ENCODE results near the gene CLMP.

The CLMP gene

DNA sequence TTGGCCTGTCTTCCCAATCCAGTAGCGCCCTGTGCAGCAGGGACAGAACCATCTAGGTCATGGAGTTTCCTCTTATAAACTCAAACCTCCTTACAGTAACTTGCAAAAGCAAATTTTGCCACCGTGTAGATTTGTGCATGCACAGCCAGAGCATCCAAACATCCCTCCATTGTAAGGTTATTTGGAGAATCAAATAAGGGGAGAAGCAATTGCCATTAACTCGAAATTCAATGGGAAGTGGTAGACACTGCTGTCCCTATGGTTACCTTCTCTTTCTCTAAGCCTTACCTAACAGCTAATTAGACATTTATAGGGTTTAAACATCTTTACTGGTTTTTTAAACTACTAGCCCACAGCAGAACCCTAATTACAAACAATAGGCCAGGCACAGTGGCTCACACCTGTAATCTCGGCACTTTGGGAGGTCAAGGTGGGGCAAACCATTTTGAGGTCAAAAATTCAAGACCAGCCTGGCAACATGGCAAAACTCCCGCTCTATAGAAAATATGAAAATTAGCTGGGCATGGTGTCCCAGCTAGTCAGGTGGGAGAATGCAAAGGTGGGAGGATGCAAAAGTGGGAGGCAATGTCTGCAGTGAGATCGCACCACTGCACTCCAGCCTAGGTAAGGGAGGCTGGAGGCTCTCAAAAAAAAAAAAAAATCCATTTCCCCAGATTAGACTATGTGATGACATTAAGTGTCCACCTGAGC is 139.7 kb downstream of the CLMP start:
- no peak for DNase-seq (ENCODE audit: low spot score)

DNA sequence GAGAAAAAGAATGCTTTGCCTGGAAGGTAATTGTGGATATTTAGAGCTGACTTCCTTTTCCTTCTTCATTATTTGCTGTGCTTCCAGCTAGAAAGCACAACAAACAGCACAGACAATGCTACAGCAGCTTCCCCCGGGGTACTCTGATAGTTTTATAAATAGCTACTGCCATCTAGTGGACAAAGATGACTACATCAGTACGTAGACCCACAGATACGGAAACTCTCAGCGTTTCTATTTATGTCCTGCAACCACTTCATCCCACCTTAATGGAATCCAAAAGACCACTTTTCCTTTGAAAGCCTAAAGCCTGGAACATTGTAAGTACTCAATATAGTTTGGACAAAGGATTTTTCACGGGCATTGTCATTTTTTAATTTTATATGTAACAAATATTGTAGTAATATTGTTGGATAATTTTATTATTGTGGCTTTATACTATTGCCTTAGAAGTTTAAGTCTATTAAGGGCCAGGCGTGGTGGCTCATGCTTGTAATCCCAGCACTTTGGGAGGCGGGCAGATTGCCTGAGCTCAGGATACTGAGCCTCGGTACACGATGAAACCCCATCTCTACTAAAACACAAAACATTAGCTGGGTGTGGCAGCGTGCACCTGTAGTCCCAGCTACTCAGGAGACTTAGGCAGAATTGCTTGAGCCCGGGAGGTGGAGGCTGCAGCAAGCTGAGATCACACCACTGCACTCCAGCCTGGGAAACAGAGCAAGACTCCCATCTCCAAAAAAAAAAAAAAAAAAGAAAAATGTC is 140.6 kb downstream of the CLMP start:
- peak; percentile 89 for DNase-seq (ENCODE audit: low spot score)

DNA sequence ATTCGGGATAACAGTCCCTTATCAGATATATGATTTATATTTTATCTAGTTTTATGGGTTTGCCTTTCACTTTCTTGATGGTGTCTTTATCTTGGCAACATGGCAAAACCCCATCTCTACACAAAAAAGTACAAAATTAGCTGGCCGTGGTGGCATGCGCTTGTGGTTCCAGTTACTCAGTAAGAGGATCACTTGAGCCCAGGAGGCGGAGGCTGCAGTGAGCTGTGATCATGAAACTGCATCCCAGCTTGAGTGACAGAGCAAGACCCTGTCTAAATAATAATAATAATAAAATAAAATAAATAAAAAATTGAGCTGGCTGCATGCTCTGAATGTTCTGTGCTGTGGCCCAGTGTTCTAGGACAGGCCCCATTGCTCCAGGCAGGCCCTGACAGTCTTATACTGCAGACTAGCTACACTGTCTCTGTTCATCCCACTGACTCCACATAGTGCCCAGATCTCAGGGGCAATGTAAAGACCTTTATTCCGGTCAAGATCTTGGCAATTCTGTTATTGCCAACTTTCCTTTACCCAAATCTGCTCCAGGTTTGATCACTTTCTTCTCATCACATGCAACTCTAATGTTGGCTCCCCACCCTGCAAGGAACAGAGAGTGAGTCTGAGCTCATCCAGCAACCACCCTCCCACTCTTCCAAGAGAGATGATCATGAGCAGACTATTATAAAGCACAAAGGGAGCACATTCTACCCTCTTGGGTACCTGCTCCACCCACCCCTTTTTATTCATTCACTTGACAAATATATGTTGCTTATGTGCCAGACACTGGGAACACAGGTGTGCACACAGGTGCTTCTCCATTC is 141.9 kb downstream of the CLMP start:
- no peak for DNase-seq (ENCODE audit: low spot score)

DNA sequence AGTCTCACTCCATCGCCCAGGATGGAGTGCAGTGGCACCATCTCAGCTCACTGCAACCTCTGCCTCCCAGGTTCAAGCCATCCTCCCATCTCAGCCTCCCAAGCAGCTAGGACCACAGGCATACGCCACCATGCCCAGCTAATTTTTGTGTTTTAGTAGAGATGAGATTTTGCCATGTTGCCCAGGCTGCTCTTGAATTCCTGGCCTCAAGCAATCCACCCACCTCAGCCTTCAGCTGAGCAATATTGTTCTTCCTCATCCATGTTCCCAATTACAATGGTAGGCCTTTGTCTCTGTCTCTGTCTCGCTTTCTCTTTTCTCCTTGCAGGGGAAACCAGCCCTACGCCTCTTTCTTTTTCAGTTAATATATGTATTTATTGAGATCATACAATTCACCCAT is 143.4 kb downstream of the CLMP start:
- no peak for DNase-seq (ENCODE audit: low spot score)

DNA sequence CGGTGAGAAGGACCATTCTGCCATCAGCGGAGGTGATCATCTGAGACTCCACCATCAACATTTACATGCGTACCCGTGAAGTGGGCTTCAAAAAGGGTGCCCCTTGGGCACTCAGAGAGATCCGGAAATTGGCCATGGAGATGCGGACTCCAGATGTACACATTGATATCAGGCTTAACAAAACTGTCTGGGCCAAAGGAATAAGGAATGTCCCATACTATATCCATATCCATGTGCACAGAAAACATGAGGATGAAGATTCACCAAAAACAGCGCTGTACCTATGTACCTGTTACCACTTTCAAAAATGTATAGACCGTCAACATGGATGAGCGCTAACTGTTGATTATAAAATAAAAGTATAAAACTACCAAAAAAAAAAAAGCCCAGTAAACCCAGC is 143.9 kb downstream of the CLMP start:
- DNase-seq (ENCODE audit: low spot score), result no peak

GRCh38 chr11:123047947-123048293 is 147.1 kb downstream of the CLMP start:
- DNase-seq (ENCODE audit: low spot score), result no peak

GRCh38 chr11:123047266-123047946 is 147.6 kb downstream of the CLMP start:
- no peak for DNase-seq (ENCODE audit: low spot score)

DNA sequence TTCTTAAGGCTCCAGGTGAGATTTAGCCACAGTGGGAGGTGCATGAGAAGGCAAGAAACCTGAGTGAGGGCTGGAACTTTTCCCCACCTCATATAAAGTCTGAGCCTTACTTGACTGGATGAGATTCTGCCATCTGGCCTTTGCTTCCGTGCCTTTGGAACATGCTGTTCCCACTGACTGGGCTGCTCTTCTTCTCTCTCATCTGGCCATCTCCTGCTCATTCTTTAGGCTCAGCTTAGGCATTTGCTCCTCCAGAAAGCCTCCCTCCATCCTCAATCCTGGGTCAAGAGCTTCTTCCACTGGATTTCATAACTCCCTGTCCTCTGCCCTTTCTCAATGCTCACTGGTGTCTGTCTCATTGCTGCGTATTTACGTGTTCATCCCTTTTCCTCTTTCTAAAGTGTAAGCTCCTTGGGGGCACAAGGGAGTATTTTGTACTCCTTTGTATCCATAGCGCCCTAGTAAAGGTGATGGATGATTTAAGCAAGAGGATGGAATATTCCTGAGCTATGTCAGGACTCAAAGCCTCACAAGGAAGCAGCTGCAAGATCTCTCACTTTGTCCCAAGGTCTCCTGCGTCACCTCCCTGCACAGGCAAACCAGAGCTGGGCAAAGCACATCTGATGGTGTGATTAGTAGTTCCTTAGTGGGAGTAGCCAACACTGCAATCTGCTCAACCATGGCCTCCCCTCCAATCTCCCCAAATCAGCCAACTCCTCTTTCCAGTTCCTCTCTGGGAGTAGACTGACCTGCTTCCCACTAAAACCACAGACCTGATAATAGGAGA is 148.4 kb downstream of the CLMP start:
- DNase-seq (ENCODE audit: low spot score), result no peak

- no peak for DNase-seq (ENCODE audit: low spot score)
Observed at GRCh38 chr11:123045101-123045500, 149.9 kb downstream of the CLMP start.

DNA sequence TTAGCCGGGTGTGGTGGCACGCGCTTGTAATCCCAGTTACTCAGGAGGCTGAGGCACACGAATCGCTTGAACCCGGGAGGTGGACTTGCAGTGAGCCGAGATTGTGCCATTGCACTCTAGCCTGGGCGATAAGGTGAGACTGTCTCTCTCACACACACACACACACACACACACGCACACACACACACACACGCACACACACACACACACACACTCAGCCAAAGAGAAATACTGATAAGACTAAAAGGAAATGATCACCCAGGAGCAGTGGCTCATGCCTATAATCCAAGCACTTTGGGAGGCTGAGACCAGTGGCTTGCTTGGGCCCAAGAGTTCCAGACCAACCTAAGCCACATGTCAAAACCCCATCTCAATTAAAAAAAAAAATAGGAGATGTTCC is 153.9 kb downstream of the CLMP start:
- DNase-seq (ENCODE audit: low spot score), result no peak

DNA sequence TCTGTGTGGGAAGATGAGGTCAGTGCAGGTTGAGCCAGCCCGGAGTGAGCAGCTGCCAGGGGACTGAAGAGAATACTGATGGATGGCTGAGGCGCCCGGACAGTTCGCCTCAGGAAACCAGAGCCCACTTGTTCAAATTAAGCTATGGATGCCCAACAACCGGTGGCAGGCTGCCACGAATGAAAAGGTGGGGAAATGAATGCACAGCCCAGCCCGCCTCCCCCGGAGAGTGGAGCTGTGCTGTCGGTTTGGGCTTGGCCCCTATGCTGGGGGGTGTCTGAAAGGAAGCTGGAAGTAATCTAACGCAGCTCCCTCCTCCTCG is 155.0 kb downstream of the CLMP start:
- DNase-seq (ENCODE audit: low spot score), result no peak

GRCh38 chr11:123035831-123036230 is 159.2 kb downstream of the CLMP start:
- no peak for DNase-seq (ENCODE audit: low spot score)

GRCh38 chr11:123034597-123034996 is 160.5 kb downstream of the CLMP start:
- DNase-seq (ENCODE audit: low spot score), result no peak

DNA sequence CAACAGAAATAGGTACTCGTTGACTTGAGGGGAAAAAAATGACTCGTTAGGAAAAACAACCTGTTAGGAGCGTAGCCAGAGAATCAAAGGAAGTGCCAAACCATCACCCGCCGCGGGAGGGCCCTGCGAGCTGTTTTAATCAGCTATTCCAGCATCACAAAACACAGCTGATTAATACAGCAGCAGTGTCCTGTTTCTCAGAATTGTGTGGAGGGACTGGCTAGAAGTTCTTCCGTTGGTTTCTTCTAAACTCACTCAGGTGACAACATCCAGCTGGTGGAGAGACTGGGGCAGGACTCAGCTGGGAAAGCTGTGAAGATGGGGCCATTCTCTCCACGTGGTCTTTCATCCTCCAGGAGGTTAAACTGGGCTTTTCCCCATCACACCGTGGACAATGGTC is 161.2 kb downstream of the CLMP start:
- no peak for DNase-seq (ENCODE audit: low spot score)

DNA sequence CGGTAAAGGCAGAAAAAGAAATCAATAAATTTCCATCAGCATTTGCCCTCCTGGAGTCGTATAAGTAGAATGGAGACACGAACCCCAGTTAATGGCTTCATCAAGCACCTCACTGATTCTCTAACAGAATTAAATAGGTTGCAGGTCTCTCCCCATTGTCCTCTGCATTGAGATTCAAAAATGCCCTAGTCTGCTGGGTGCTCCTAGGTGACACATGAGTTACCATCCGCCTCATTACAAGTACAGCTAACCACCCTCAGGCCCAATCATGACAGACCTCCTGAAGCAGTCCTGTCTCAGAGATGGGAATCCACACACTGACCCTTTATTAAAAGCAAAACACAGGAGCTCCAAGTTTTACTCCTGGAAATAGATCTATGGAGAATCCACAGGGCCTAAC is 164.5 kb downstream of the CLMP start:
- DNase-seq (ENCODE audit: low spot score), result no peak

GRCh38 chr11:123020968-123021367 is 174.1 kb downstream of the CLMP start:
- peak; percentile 42 for DNase-seq (ENCODE audit: low spot score)

All from pons (tissue), 1 donor.